ENCODE results near the gene EIF2B4. TPM values are rescaled to one million over a fixed set of nuclear protein-coding genes. Genes with fewer than 3 reads are reported as not detected.

The EIF2B4 gene
- polyA plus RNA-seq, 2 of the 4 experiments (the other 2 are of a cell fraction) = 62.8 to 73.5 TPM

DNA sequence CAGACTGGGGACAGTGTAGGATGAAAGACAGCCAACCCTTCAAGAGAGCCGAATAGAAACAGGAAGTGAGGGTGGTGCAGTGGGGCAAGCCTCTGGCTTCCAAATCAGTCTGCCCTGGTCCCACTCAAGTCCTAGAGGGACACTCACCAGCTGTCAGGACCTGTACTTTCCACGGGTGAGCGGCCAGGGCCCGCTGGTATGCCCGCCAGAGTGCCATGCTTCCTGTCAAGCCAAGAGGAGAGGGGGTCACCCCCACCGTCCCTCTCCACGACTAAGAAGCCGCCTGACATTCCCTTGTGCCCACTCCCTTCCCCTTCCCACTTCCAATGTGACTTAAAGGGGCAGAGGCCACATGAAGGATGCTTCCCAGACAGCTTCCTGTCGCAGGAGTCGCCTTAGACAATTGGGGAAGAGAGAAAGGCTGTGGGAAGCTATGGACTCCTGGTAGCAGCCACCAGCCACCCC is 47.8 kb downstream of the EIF2B4 start:
- FAIRE-seq (no peak), DNase-seq (ENCODE audit: low read depth in 1 of 2, low spot score in 1 of 2) (peak in 1 of 2 experiments; percentile 15), ATAC-seq (peak; percentile 15 to 20)
- TF ChIP-seq EHF (CRISPR knock-in tag; IDR thresholded peaks at IDR 0.05) (no peak), ELK1 (IDR thresholded peaks at IDR 0.05; ENCODE audit: low read depth, low read length) (no peak), ESRRA (IDR thresholded peaks at IDR 0.05; ENCODE audit: borderline replicate concordance, low read length) (no peak), JUNB (IDR thresholded peaks at IDR 0.05) (no peak), FOSB (CRISPR knock-in tag; IDR thresholded peaks at IDR 0.05) (no peak), CHD4 (IDR thresholded peaks at IDR 0.05; ENCODE audit: borderline replicate concordance) (no peak), FOSL2 (IDR thresholded peaks at IDR 0.05) (no peak), FOSL2 (CRISPR knock-in tag; IDR thresholded peaks at IDR 0.05) (no peak), ZNF302 (CRISPR knock-in tag; IDR thresholded peaks at IDR 0.05) (no peak), JUN (IDR thresholded peaks at IDR 0.05) (no peak), SREBF2 (IDR thresholded peaks at IDR 0.05) (no peak), HMGXB4 (CRISPR knock-in tag; IDR thresholded peaks at IDR 0.05; ENCODE audit: borderline replicate concordance) (no peak), CEBPB (IDR thresholded peaks at IDR 0.05) (no peak), MAZ (IDR thresholded peaks at IDR 0.05; ENCODE audit: borderline replicate concordance, low read depth, low read length) (no peak), RNF2 (IDR thresholded peaks at IDR 0.05; ENCODE audit: borderline replicate concordance, low read depth) (no peak), HOXB13 (CRISPR knock-in tag; IDR thresholded peaks at IDR 0.05; ENCODE audit: low read depth) (no peak)
- TF ChIP-seq, protein P1, sequence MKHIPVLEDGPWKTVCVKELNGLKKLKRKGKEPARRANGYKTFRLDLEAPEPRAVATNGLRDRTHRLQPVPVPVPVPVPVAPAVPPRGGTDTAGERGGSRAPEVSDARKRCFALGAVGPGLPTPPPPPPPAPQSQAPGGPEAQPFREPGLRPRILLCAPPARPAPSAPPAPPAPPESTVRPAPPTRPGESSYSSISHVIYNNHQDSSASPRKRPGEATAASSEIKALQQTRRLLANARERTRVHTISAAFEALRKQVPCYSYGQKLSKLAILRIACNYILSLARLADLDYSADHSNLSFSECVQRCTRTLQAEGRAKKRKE (CRISPR knock-in tag; IDR thresholded peaks at IDR 0.05; ENCODE audit: low read depth) = no peak
- H3K9me3 ChIP-seq = no peaks in the 10 kb centered on the region
- CTCF ChIA-PET = interaction anchor here (1.0 to 12.8 kb wide), 16 partner anchors 9 to 223 kb away, joined by 3 to 171 read pairs (median 6); partner anchors contain the start of genes EIF2B4, SNX17 and ZNF513
- peak overlapping the region; percentile 58 for H3K4me3 ChIP-seq
- H3K27ac ChIP-seq = peak overlapping the region; percentile 93 to 99
- POLR2A ChIA-PET = interaction anchor here (0.8 to 1.2 kb wide), 5 partner anchors 8 to 47 kb away, joined by 3 to 11 read pairs (median 4); partner anchors contain the start of gene GTF3C2
- WGBS (ENCODE audit: missing lambda C conversion rate) = 5% methylated on average over 9 of the region's 10 CpGs
- peaks cover 31% of the 10 kb centered on the region for H3K4me1 ChIP-seq
- peak overlapping the region; percentile 82 for H3K4me2 ChIP-seq

GRCh38 chr2:27320958-27321543 is 49.1 kb downstream of the EIF2B4 start:
- no peak for TF ChIP-seq RCOR1 (IDR thresholded peaks at IDR 0.05; ENCODE audit: low read depth, low read length)
- TF ChIP-seq GATA3 (IDR thresholded peaks at IDR 0.05; ENCODE audit: borderline replicate concordance) = peak; percentile 62; the same call in 1 of the 2 replicates
- peak; percentile 55 to 56; a peak in 3 of 5 replicates for TF ChIP-seq RAD21 (conservative IDR thresholded peaks at IDR 0.05 in 1 of 2, IDR thresholded peaks at IDR 0.05 in 1 of 2)
- peak; percentile 35 to 86; a peak in 3 of 5 replicates for TF ChIP-seq JUN (IDR thresholded peaks at IDR 0.05)
- TF ChIP-seq FOSL2 (IDR thresholded peaks at IDR 0.05) = peak; percentile 99
- peak; percentile 100 for TF ChIP-seq FOSL2 (CRISPR knock-in tag; IDR thresholded peaks at IDR 0.05)
- no peak for TF ChIP-seq KDM5A (IDR thresholded peaks at IDR 0.05)
- no peak for TF ChIP-seq HDAC2 (IDR thresholded peaks at IDR 0.05)
- TF ChIP-seq TFCP2L1 (CRISPR knock-in tag; IDR thresholded peaks at IDR 0.05) = no peak
- no peak for TF ChIP-seq HOXA7 (CRISPR knock-in tag; IDR thresholded peaks at IDR 0.05)
- no peak for TF ChIP-seq ZSCAN20 (CRISPR knock-in tag; IDR thresholded peaks at IDR 0.05)
- TF ChIP-seq, protein P2, sequence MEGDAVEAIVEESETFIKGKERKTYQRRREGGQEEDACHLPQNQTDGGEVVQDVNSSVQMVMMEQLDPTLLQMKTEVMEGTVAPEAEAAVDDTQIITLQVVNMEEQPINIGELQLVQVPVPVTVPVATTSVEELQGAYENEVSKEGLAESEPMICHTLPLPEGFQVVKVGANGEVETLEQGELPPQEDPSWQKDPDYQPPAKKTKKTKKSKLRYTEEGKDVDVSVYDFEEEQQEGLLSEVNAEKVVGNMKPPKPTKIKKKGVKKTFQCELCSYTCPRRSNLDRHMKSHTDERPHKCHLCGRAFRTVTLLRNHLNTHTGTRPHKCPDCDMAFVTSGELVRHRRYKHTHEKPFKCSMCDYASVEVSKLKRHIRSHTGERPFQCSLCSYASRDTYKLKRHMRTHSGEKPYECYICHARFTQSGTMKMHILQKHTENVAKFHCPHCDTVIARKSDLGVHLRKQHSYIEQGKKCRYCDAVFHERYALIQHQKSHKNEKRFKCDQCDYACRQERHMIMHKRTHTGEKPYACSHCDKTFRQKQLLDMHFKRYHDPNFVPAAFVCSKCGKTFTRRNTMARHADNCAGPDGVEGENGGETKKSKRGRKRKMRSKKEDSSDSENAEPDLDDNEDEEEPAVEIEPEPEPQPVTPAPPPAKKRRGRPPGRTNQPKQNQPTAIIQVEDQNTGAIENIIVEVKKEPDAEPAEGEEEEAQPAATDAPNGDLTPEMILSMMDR (IDR thresholded peaks at IDR 0.05) = peak; percentile 59
- no peak for TF ChIP-seq POLR2A (IDR thresholded peaks at IDR 0.05; ENCODE audit: low read length)
- TF ChIP-seq JUNB (IDR thresholded peaks at IDR 0.05) = peak; percentile 93
- TF ChIP-seq, protein P3, sequence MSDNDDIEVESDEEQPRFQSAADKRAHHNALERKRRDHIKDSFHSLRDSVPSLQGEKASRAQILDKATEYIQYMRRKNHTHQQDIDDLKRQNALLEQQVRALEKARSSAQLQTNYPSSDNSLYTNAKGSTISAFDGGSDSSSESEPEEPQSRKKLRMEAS (IDR thresholded peaks at IDR 0.05) = peak; percentile 85
- 0 out of 2 replicates have a peak, but pooled peaks have one; percentile 46 for TF ChIP-seq PBX3 (IDR thresholded peaks at IDR 0.05)
- TF ChIP-seq SMC3 (IDR thresholded peaks at IDR 0.05) = peak; percentile 60
- 0 out of 2 replicates have a peak, but pooled peaks have one; percentile 41 for TF ChIP-seq MYC (IDR thresholded peaks at IDR 0.05; ENCODE audit: borderline replicate concordance, low read length)
- Histone ChIP-seq H3K4me1 (peaks cover 31% of the 10 kb centered on the region), H3K4me3 (peak overlapping the region; percentile 58; the same call in 1 of the 3 replicates), H3K4me2 (peak overlapping the region; percentile 82), H3K9me3 (no peaks in the 10 kb centered on the region), H3K27ac (peak overlapping the region; percentile 93 to 99)
- WGBS (ENCODE audit: missing lambda C conversion rate) = 4% methylated on average over 8 of the region's 8 CpGs
- FAIRE-seq (peak; percentile 51), ATAC-seq (peak; percentile 86 to 88), DNase-seq (ENCODE audit: low read depth in 1 of 2, low spot score in 1 of 2) (peak; percentile 96 to 98)
- CTCF ChIA-PET = interaction anchor here (0.7 to 12.8 kb wide), 28 partner anchors 8 to 295 kb away, joined by 3 to 171 read pairs (median 4); partner anchors contain the start of genes EIF2B4, SNX17, TRIM54 and ZNF513
- POLR2A ChIA-PET = interaction anchor here (0.6 to 1.0 kb wide), 2 partner anchors 11 to 18 kb away, joined by 3 to 10 read pairs; no protein-coding TSS in a partner anchor

All from A549 (cell line).